GM21381 (cell line): ENCODE results near the gene FAM13A.
"Not testable (repeated sequence)": the region's sequence is repeated elsewhere in the genome, so short reads cannot be mapped to it uniquely, and the experiment has no call there.

Experiments used
- ATAC-seq: cut with Tn5 transposase; IDR thresholded peaks from one replicate; pipeline ENCODE4 v1.9.1; 2021; ENCODE audit warnings: mild to moderate bottlenecking, moderate library complexity; ENCODE audit not compliant: unreplicated experiment

The FAM13A gene

GRCh38 chr4:88964450-88964849, 92.5 kb downstream of the FAM13A start:
- ATAC-seq: no peak

- no peak for ATAC-seq
Measured at GRCh38 chr4:88963817-88964216, 93.2 kb downstream of the FAM13A start.

GRCh38 chr4:88962396-88962795, 94.6 kb downstream of the FAM13A start:
- no peak for ATAC-seq

GRCh38 chr4:88960576-88960975, 96.4 kb downstream of the FAM13A start:
- ATAC-seq: no peak

GRCh38 chr4:88958080-88958479, 98.9 kb downstream of the FAM13A start:
- ATAC-seq: no peak

GRCh38 chr4:88957570-88957969, 99.4 kb downstream of the FAM13A start:
- no peak for ATAC-seq

GRCh38 chr4:88955580-88956380, 101.2 kb downstream of the FAM13A start:
- ATAC-seq: no peak

GRCh38 chr4:88953400-88953799, 103.6 kb downstream of the FAM13A start:
- ATAC-seq: peak; percentile 60

GRCh38 chr4:88952081-88952480, 104.9 kb downstream of the FAM13A start:
- no peak for ATAC-seq

GRCh38 chr4:88949605-88950004, 107.4 kb downstream of the FAM13A start:
- no peak for ATAC-seq

- no peak for ATAC-seq
Measured at GRCh38 chr4:88940506-88940905, 116.5 kb downstream of the FAM13A start.

GRCh38 chr4:88939697-88940096, 117.3 kb downstream of the FAM13A start:
- ATAC-seq: no peak

- no peak for ATAC-seq
Measured at GRCh38 chr4:88938138-88938537, 118.8 kb downstream of the FAM13A start.

- ATAC-seq: no peak
Measured at GRCh38 chr4:88937081-88937480, 119.9 kb downstream of the FAM13A start.

- ATAC-seq: no peak
Measured at GRCh38 chr4:88933414-88934160, 123.4 kb downstream of the FAM13A start.

- ATAC-seq: no peak
Measured at GRCh38 chr4:88928852-88929251, 128.1 kb downstream of the FAM13A start.

- ATAC-seq: no peak
Measured at GRCh38 chr4:88927420-88927819, 129.6 kb downstream of the FAM13A start.

GRCh38 chr4:88919056-88919455, 137.9 kb downstream of the FAM13A start:
- no peak for ATAC-seq

GRCh38 chr4:88913181-88913580, 143.8 kb downstream of the FAM13A start:
- ATAC-seq: not testable (repeated sequence)

GRCh38 chr4:88911246-88912212, 145.5 kb downstream of the FAM13A start:
- no peak for ATAC-seq

GRCh38 chr4:88910101-88910500, 146.9 kb downstream of the FAM13A start:
- ATAC-seq: no peak
